ENCODE measurements around the gene SNAP23. TPM values are rescaled to one million over a fixed set of nuclear protein-coding genes. Genes with fewer than 3 reads are reported as not detected.
"Not testable (repeated sequence)": the region's sequence is repeated elsewhere in the genome, so short reads cannot be mapped to it uniquely, and the experiment has no call there.

SNAP23 gene
- total RNA-seq, 1 experiment from 2014 or later = 68.3 TPM

- TF ChIP-seq, protein P1, sequence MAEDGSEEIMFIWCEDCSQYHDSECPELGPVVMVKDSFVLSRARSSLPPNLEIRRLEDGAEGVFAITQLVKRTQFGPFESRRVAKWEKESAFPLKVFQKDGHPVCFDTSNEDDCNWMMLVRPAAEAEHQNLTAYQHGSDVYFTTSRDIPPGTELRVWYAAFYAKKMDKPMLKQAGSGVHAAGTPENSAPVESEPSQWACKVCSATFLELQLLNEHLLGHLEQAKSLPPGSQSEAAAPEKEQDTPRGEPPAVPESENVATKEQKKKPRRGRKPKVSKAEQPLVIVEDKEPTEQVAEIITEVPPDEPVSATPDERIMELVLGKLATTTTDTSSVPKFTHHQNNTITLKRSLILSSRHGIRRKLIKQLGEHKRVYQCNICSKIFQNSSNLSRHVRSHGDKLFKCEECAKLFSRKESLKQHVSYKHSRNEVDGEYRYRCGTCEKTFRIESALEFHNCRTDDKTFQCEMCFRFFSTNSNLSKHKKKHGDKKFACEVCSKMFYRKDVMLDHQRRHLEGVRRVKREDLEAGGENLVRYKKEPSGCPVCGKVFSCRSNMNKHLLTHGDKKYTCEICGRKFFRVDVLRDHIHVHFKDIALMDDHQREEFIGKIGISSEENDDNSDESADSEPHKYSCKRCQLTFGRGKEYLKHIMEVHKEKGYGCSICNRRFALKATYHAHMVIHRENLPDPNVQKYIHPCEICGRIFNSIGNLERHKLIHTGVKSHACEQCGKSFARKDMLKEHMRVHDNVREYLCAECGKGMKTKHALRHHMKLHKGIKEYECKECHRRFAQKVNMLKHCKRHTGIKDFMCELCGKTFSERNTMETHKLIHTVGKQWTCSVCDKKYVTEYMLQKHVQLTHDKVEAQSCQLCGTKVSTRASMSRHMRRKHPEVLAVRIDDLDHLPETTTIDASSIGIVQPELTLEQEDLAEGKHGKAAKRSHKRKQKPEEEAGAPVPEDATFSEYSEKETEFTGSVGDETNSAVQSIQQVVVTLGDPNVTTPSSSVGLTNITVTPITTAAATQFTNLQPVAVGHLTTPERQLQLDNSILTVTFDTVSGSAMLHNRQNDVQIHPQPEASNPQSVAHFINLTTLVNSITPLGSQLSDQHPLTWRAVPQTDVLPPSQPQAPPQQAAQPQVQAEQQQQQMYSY (CRISPR knock-in tag; IDR thresholded peaks at IDR 0.05) = no peak
- TF ChIP-seq CREB1 (CRISPR knock-in tag; IDR thresholded peaks at IDR 0.05) (no peak), E2F5 (CRISPR knock-in tag; IDR thresholded peaks at IDR 0.05) (no peak), ZBTB21 (CRISPR knock-in tag; IDR thresholded peaks at IDR 0.05; ENCODE audit: borderline replicate concordance) (no peak), ATF6 (CRISPR knock-in tag; IDR thresholded peaks at IDR 0.05) (no peak), NR1H2 (CRISPR knock-in tag; IDR thresholded peaks at IDR 0.05) (no peak)
- TF ChIP-seq, protein P2, sequence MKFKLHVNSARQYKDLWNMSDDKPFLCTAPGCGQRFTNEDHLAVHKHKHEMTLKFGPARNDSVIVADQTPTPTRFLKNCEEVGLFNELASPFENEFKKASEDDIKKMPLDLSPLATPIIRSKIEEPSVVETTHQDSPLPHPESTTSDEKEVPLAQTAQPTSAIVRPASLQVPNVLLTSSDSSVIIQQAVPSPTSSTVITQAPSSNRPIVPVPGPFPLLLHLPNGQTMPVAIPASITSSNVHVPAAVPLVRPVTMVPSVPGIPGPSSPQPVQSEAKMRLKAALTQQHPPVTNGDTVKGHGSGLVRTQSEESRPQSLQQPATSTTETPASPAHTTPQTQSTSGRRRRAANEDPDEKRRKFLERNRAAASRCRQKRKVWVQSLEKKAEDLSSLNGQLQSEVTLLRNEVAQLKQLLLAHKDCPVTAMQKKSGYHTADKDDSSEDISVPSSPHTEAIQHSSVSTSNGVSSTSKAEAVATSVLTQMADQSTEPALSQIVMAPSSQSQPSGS (CRISPR knock-in tag; IDR thresholded peaks at IDR 0.05; ENCODE audit: borderline replicate concordance, low read depth) = no peak
- Mint-ChIP-seq H3K9me3 (no peaks in the 10 kb centered on the region), H3K4me1 (peaks cover 7% of the 10 kb centered on the region), H3K36me3 (peaks cover 9% of the 10 kb centered on the region), H3K27me3 (ENCODE audit: low read depth) (no peaks in the 10 kb centered on the region), H3K4me3 (no peak overlapping the region), H3K27ac (no peak overlapping the region)
- CTCF ChIA-PET = no interaction called here
- DNase-seq (ENCODE audit: low spot score) (no peak), ATAC-seq (no peak)
- POLR2A ChIA-PET = no interaction called here
Measured at GRCh38 chr15:42553554-42553953, 58.1 kb downstream of the SNAP23 start.

GRCh38 chr15:42556550-42557207 is 61.2 kb downstream of the SNAP23 start:
- ChIA-PET CTCF (interaction anchor here (0.8 kb wide), 1 partner anchor 35 kb away, joined by 3 read pairs; no protein-coding TSS in a partner anchor), POLR2A (interaction anchor here (0.6 kb wide), 1 partner anchor 321 kb away, joined by 4 read pairs; no protein-coding TSS in a partner anchor)
- H3K4me3 Mint-ChIP-seq; DNase-seq (ENCODE audit: low spot score); ATAC-seq; H3K27me3 Mint-ChIP-seq (ENCODE audit: low read depth); H3K9me3 Mint-ChIP-seq; H3K4me1 Mint-ChIP-seq; H3K27ac Mint-ChIP-seq: not testable (repeated sequence)
- H3K36me3 Mint-ChIP-seq = peaks cover 30% of the 10 kb centered on the region

GRCh38 chr15:42558739-42559138 is 63.3 kb downstream of the SNAP23 start:
- ChIA-PET POLR2A (no interaction called here), CTCF (no interaction called here)
- no peaks in the 10 kb centered on the region for H3K9me3 Mint-ChIP-seq
- H3K4me3 Mint-ChIP-seq = no peak overlapping the region
- peaks cover 40% of the 10 kb centered on the region for H3K36me3 Mint-ChIP-seq
- no peak overlapping the region for H3K27ac Mint-ChIP-seq
- H3K4me1 Mint-ChIP-seq = no peaks in the 10 kb centered on the region
- H3K27me3 Mint-ChIP-seq (ENCODE audit: low read depth) = no peaks in the 10 kb centered on the region
- no peak for ATAC-seq
- DNase-seq (ENCODE audit: low spot score) = no peak
- TF ChIP-seq SMAD3 (CRISPR knock-in tag; IDR thresholded peaks at IDR 0.05; ENCODE audit: borderline replicate concordance) = no peak
- no peak for TF ChIP-seq JAZF1 (CRISPR knock-in tag; IDR thresholded peaks at IDR 0.05)
- TF ChIP-seq ETV6 (CRISPR knock-in tag; IDR thresholded peaks at IDR 0.05) = no peak
- no peak for TF ChIP-seq RORB (CRISPR knock-in tag; IDR thresholded peaks at IDR 0.05)
- TF ChIP-seq FOXP1 (CRISPR knock-in tag; IDR thresholded peaks at IDR 0.05; ENCODE audit: borderline replicate concordance) = no peak
- TF ChIP-seq, protein P2 (CRISPR knock-in tag; IDR thresholded peaks at IDR 0.05; ENCODE audit: borderline replicate concordance, low read depth) = no peak
- TF ChIP-seq, protein P3, sequence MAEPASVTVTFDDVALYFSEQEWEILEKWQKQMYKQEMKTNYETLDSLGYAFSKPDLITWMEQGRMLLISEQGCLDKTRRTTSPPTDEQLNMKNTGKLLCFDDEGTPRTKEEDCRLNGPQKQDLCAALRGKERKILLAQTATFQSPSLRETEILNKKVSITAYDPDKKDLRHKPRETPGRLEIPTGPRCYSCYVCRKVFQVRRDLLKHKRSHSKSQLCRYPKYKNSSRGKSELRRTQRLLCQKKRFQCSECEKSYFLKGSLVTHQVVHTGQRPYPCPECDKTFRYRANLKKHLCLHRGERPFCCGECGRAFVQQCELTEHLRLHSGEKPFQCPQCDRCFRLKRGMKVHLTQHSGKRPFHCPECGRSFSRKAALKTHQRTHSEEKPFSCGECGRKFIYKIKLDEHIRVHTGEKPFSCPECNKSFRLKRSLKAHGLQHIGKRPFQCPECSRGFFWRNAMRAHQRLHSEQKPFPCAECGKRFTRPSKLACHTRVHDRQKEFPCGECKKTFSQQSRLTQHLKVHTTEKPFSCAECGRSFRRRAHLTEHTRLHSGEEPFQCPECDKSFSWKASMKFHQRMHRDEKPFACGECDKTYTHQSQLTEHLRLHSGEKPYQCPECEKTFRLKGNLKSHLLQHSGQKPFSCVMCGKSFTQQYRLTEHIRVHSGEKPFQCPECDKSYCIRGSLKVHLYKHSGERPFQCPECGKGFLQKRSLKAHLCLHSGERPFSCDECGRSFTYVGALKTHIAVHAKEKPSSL (CRISPR knock-in tag; conservative IDR thresholded peaks at IDR 0.05) = no peak
- TF ChIP-seq ZBTB21 (CRISPR knock-in tag; IDR thresholded peaks at IDR 0.05; ENCODE audit: borderline replicate concordance) = no peak
- no peak for TF ChIP-seq ZNF263 (CRISPR knock-in tag; IDR thresholded peaks at IDR 0.05; ENCODE audit: low read depth)
- no peak for TF ChIP-seq NFATC4 (CRISPR knock-in tag; IDR thresholded peaks at IDR 0.05)
